GM18909 (cell line): ENCODE measurements around the gene H2AZ1.

Source experiments
- ATAC-seq: cut with Tn5 transposase; IDR thresholded peaks from one replicate; pipeline ENCODE4 v1.9.1; 2021; ENCODE audit warnings: mild to moderate bottlenecking; ENCODE audit not compliant: unreplicated experiment, poor library complexity

The H2AZ1 gene

DNA sequence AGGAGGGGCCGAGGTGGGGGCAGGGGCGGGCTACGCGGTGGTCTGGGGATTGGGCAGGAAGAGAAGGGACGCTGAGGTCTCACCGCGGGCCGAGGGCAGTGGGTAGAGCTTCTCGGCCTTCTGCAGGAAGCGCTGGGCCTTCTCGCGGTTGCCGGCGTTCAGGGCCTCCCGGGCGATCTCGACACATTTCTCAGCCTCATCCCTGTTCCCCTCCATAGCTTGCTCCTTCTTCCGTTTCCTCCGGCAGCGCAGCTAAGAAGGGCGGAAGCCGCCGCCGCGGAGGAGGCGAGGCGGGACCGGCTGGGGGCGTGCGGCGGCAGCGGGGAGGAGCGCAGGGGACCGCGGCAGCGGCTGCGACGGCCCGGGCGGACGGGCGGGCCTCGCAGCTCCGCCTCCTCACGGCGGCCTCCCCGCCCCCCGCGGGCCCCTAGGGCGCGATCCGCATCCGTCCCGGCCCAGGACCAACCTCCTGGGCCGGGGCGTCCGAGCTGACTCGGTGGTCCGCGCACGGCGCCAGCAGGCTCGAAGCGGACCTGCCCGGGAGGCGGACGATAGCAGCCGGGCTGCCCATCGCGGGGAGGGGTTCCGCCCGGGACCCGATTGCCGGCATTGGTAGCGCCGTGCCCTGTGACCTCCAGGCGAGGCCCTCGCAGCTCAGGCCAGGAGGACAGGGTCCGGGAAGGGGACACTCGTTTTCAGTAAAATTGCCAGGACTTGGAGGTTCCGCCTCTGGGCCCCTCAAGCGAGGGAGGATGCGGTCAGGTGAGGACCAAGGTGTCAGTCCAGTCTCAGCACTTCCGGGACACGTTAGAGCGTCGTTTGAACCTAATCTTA is 3.5 kb downstream of the H2AZ1 start, which contains the start of gene DNAJB14:
DNAJB14 (minus strand) TSS at position 263 of the 834 bp plus-strand sequence; CDS start at position 216, 47 bp downstream.
- peak; percentile 42 for ATAC-seq

- peak; percentile 4 for ATAC-seq
These were observed 4.2 kb downstream of the H2AZ1 start for GRCh38 chr4:99945718-99946355.

DNA sequence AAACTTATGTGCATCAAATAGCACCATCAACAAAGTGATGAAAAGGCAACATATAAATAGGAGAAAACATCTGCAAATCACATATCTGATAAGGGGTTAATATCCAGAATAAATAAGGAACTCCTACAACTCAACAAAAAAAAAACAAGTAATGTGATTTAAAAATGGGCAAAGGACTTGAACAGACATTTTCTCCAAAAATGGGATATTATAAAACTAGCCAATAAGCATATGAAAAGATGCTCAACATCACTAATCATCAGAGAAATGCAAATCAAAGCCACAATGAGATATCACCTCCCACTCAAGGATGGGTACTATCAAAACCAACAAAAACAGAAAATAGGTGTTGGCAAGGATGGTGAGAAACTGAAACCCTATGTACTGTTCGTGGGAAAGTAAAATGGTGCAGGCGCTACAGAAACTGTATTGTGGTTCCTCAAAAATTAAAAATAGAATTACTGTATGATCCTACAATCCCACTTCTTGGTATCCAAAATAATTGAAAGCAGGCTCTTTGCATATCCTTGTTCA is 6.1 kb downstream of the H2AZ1 start:
- no peak for ATAC-seq

GRCh38 chr4:99938243-99938753 is 11.8 kb downstream of the H2AZ1 start:
- ATAC-seq = no peak

DNA sequence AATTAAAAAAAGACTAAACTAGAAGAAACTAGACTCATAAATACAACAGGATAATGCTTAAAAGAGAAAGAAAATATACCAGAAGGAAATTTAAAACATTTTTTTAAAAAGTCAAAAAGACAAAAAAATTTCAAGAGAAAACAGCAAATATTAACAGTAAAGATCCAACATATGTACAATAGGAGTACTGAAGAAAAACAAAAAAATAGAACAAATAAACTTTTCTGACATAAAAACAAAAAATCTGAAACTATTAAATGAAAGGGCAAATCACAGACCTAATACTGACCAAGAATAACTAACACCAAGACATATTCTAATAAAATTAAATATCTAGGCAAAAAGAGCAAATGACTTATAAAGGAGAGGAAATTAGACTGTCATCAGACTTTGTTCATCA is 15.2 kb downstream of the H2AZ1 start:
- ATAC-seq = no peak

- ATAC-seq = no peak
These were observed 22.5 kb downstream of the H2AZ1 start for GRCh38 chr4:99927566-99927965.

- ATAC-seq = no peak
These were observed 28.9 kb downstream of the H2AZ1 start for GRCh38 chr4:99921174-99921573.

DNA sequence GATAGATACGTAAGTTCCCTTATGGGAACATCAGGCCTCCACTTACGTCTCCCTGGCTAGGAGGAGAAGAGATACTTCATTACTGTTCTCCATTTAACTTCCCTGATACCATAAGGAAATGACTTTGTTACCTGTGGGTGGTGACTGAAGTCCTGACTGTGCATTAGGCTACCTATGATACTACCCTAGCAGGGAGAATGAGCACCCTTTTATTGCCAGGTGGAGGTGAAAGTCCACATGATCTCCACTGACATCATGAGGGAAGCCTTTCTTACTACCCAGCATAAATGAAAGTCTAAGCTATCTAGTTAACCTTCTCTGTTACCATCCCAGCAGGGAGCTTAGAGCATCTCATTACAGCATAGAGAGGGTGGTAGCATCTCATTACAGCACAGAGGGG is 31.4 kb downstream of the H2AZ1 start:
- no peak for ATAC-seq

GRCh38 chr4:99917575-99917974 is 32.5 kb downstream of the H2AZ1 start:
- ATAC-seq = no peak

DNA sequence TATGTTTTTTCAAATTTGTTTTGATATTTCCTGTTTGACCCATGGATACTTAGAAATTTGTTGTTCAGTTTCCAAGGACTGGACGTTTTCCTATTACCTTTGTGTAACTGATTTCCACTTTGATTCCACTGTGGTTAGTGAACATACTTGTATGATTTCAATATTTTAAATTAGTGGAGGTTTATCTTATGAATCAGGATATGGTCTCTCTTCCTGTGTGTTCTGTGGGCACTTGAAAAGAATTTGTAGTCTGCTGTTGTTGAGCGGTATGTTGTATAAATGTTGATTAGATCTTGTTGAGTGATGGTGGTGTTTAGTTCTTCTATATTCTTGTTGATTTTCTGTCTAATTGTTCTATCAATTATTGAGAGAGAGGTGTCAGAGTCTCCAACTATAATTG is 34.6 kb downstream of the H2AZ1 start:
- no peak for ATAC-seq
